Endothelial cell (in vitro differentiated cells): Measurements from ENCODE around the gene SND1. TPM values are rescaled to one million over a fixed set of nuclear protein-coding genes. Genes with fewer than 3 reads are reported as not detected.
A peak's percentile ranks its signal among the peaks of the same experiment; 100 is the strongest.

ENCODE experiments used
- DNase-seq: peaks from one replicate; pipeline ENCODE4 v3.0.0; 2021; ENCODE audit warnings: low spot score
- H3K27ac Mint-ChIP-seq: one replicate; pipeline ENCODE4 v1.8.0; 2021; ENCODE audit warnings: mixed read lengths, inconsistent platforms; ENCODE audit not compliant: unreplicated experiment
- H3K27me3 Mint-ChIP-seq: one replicate; pipeline ENCODE4 v1.8.0; 2021; ENCODE audit warnings: mild to moderate bottlenecking, moderate library complexity, mixed read lengths, inconsistent platforms; ENCODE audit not compliant: unreplicated experiment
- H3K36me3 Mint-ChIP-seq: one replicate; pipeline ENCODE4 v1.8.0; 2021; ENCODE audit warnings: mild to moderate bottlenecking, low read depth, mixed read lengths, inconsistent platforms; ENCODE audit not compliant: unreplicated experiment
- H3K4me1 Mint-ChIP-seq: one replicate; pipeline ENCODE4 v1.8.0; 2021; ENCODE audit warnings: mild to moderate bottlenecking, mixed read lengths, inconsistent platforms; ENCODE audit not compliant: unreplicated experiment
- H3K4me3 Mint-ChIP-seq: one replicate; pipeline ENCODE4 v1.8.0; 2021; ENCODE audit warnings: mild to moderate bottlenecking, mixed read lengths, inconsistent platforms; ENCODE audit not compliant: unreplicated experiment
- H3K9me3 Mint-ChIP-seq: one replicate; pipeline ENCODE4 v1.8.0; 2021; ENCODE audit warnings: mixed read lengths, inconsistent platforms; ENCODE audit not compliant: unreplicated experiment
- total RNA-seq: library from RNA; stranded (reverse); fragmentation: NEBNext Ultra II Directional; extraction: Animal tissue kit (Norgen Biotek cat#: 25700); gene quantifications from one replicate; pipeline ENCODE4 v1.2.1, GENCODE V29; 2021; ENCODE audit not compliant: unreplicated experiment
- TF ChIP-seq, protein P1 (sequence below): fragments of 200-600 bp; sonication (generic); IDR thresholded peaks from one replicate; pipeline ENCODE4 v1.5.0; 2021; ENCODE audit warnings: antibody characterized with exemption; ENCODE audit not compliant: unreplicated experiment

Gene SND1
- total RNA-seq, 1 donor from 2014 or later: 375 TPM

DNA sequence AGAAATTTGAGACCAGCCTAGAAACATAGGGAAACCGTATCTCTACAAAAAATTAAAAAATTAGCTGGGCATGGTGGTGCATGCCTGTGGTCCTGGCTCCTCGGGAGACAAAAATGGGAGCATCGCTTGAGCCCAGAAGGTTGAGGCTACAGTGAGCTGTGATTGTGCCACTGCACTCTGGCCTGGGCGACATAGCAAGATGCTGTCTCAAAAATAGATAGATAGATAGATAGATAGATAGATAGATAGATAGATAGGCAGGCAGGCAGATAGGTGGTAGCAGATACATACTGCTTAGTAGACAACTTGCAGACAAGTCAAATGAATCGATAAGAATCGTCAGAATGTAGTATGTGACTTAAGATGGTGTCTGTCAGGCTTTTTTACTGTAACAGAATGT, 106.9 kb downstream of the SND1 start:
- Mint-ChIP-seq H3K4me3 (no peak overlapping the region), H3K36me3 (no peaks in the 10 kb centered on the region), H3K27ac (no peak overlapping the region), H3K9me3 (no peaks in the 10 kb centered on the region), H3K4me1 (peaks cover 26% of the 10 kb centered on the region), H3K27me3 (peaks cover 2% of the 10 kb centered on the region)
- no peak for DNase-seq
- TF ChIP-seq, protein P1, sequence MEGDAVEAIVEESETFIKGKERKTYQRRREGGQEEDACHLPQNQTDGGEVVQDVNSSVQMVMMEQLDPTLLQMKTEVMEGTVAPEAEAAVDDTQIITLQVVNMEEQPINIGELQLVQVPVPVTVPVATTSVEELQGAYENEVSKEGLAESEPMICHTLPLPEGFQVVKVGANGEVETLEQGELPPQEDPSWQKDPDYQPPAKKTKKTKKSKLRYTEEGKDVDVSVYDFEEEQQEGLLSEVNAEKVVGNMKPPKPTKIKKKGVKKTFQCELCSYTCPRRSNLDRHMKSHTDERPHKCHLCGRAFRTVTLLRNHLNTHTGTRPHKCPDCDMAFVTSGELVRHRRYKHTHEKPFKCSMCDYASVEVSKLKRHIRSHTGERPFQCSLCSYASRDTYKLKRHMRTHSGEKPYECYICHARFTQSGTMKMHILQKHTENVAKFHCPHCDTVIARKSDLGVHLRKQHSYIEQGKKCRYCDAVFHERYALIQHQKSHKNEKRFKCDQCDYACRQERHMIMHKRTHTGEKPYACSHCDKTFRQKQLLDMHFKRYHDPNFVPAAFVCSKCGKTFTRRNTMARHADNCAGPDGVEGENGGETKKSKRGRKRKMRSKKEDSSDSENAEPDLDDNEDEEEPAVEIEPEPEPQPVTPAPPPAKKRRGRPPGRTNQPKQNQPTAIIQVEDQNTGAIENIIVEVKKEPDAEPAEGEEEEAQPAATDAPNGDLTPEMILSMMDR: no peak

DNA sequence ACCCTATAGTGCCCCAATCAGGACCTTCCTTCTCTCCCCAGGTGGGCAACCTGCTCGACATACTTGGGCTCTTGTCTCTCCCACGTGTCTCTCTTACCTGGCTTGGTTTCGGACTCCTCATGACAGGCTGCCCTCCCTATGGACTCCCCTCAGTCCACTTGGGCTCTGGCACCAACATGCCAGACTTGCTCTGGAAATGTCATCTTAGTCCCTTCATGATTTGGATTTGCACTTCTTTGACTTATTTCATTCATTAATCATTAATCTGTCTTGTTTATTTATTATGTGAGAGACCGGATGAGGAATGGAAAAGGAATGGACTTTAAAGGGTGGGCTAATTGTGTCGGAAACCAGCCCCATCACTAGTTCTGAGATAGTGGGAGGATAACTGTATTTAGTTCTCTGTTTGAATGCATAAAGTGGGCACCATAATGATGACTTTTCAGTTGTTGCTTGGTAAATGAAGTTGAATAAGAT, 108.0 kb downstream of the SND1 start:
- Mint-ChIP-seq H3K27ac (no peak overlapping the region), H3K4me3 (no peak overlapping the region), H3K9me3 (no peaks in the 10 kb centered on the region), H3K4me1 (peaks cover 26% of the 10 kb centered on the region), H3K27me3 (peaks cover 2% of the 10 kb centered on the region), H3K36me3 (no peaks in the 10 kb centered on the region)
- TF ChIP-seq, protein P1: no peak
- no peak for DNase-seq

DNA sequence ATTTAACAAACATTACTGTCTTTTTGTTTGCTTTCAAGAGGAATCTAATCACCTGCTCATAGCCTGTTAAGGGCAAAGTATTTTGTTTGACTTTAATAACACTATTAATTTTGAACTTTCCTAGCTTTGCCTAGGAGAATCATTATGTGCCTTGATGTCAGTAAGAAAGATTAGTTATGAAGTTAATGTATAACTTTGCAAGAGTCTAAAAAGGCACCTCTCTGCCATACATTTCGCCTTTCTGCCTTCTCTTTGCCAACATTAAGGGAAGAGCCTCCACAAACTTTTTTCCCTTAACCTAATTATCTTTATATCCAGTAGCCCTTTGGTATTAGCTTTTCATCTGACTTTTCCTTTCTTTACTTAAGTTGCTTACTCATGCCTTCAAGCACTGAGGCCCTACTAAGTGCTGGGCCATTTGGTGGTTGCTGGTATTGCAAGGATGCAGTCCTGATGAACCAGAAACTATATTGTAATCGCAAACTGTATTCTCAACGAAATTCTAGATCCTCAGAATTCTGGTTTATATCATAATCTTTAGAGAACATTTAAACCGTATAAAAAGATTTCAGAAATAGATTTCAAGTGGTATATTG, 108.5 kb downstream of the SND1 start:
- Mint-ChIP-seq H3K4me3 (no peak overlapping the region), H3K4me1 (peaks cover 22% of the 10 kb centered on the region), H3K27ac (no peak overlapping the region), H3K36me3 (no peaks in the 10 kb centered on the region), H3K9me3 (no peaks in the 10 kb centered on the region), H3K27me3 (no peaks in the 10 kb centered on the region)
- DNase-seq: no peak
- TF ChIP-seq, protein P1: no peak

DNA sequence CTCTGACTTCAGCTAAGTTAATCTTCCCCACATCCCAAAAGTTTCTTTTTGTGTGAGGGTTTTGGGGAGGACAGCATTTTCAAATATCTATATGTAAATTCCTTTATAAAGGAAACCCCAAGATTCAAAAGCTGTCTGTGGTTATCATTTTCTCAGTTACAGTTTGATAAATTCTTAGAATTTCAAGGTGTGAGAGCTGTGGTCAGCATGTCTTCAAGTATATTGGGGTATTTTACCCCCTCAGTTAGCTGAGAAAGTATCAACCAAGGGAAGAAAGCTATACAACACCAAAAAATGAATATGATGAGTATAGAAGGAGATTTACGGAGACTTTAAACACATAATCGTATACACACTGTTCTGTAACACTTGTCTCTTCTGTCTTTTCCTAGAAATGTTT, 109.2 kb downstream of the SND1 start:
- DNase-seq: no peak
- H3K36me3 Mint-ChIP-seq: peaks cover 4% of the 10 kb centered on the region
- H3K9me3 Mint-ChIP-seq: no peaks in the 10 kb centered on the region
- TF ChIP-seq, protein P1: no peak
- no peaks in the 10 kb centered on the region for H3K27me3 Mint-ChIP-seq
- H3K4me3 Mint-ChIP-seq: no peak overlapping the region
- H3K4me1 Mint-ChIP-seq: peaks cover 22% of the 10 kb centered on the region
- H3K27ac Mint-ChIP-seq: no peak overlapping the region

DNA sequence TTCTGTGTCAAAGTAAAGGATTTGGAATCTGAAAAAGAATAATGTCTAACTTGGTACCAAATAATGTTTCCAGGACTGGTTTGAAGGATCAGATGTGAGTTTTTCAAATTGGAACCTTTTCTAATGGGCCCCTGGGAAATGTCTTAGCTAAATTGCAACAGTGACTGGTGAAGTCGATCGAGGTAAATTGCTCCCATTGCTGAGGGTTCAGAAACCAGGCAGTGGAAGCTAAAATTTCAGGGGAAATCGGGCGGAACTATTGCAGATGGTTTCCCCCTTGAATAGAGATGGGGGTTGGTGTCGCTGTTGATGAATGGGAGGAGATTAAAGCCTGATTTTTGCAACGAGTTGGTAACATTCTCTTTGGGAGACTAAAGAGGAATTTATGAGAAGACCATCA, 112.7 kb downstream of the SND1 start:
- Mint-ChIP-seq H3K27ac (peak overlapping the region; percentile 11), H3K9me3 (no peaks in the 10 kb centered on the region), H3K4me3 (no peak overlapping the region), H3K4me1 (peaks cover 41% of the 10 kb centered on the region), H3K36me3 (peaks cover 15% of the 10 kb centered on the region), H3K27me3 (no peaks in the 10 kb centered on the region)
- TF ChIP-seq, protein P1: no peak
- no peak for DNase-seq
